GM21576 (cell line): ENCODE data around the gene DRC3.

Experiments used
- ATAC-seq: cut with Tn5 transposase; IDR thresholded peaks from one replicate; pipeline ENCODE4 v1.9.1; 2021; ENCODE audit warnings: mild to moderate bottlenecking, moderate library complexity; ENCODE audit not compliant: unreplicated experiment

The DRC3 gene

GRCh38 chr17:18041776-18042175 is 69.1 kb downstream of the DRC3 start:
- ATAC-seq = no peak

DNA sequence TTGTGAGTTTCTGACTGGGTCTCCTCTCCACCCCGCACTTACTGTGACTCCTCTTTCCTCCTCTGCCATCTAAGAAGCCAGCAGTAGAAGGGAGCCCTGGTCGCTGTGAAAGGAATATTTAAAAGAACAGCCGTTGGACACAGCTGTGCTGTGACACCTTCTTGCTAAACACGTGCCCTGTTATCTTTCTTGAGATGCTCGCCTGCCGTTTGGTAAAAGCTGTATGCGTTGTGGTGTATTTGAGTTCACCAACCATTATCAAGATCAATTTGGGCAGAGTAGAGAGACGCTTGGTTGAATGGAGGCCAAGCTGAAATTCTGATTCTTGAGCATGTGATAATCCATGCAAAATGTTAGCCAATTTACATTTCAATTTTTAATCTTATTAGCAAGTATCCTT is 70.3 kb downstream of the DRC3 start:
- no peak for ATAC-seq

GRCh38 chr17:18043491-18043890 is 70.8 kb downstream of the DRC3 start:
- no peak for ATAC-seq

GRCh38 chr17:18044609-18045008 is 71.9 kb downstream of the DRC3 start:
- ATAC-seq = no peak

DNA sequence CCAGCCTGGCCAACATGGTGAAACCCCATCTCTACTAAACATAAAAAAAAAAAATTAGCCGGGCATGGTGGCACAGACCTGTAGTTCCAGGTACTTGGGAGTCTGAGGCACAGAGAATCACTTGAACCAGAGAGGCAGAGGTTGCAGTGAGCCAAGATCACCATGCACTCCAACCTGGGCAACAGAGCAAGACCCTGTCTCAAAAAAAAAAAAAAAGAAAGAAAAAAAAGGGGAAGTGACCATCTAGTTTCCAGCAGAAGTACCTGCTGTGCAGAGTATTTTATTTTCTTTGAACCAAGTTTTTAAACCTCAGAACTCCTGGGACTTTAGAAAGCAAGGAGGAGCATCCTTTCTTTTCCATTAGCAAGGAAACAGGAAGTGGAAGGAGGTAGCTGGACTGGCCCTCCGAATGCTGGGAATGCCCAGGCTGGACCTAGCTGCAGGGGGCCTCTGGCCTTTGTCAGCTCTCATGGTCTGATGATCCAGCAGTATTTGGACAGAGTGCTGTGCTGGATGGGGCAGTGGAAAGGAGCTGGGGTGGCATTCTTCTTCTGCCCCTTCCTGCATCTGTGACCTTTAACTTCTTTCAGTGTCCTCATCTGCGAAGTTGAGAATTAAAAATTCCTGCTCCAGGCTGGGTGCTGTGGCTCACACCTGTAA is 73.2 kb downstream of the DRC3 start:
- no peak for ATAC-seq

DNA sequence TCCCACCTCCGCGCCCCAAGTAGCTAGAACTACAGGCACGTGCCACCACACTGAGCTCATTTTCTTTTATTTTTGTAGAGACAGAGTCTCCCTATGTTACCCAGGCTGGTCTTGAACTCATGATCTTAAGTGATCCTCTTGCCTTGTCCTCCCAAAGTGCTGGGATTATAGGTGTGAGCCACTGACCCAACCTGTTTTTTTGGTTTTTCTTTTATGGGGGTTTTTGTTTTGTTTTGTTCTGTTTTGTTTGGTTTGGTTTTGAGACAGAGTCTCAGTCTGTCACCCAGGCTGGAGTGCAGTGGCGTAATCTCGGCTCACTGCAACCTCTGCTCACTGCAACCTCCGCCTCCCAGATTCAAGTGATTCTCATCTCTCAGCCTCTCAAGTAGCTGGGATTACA is 82.9 kb downstream of the DRC3 start:
- ATAC-seq = no peak

- ATAC-seq = no peak
Measured at GRCh38 chr17:18056214-18056613, 83.6 kb downstream of the DRC3 start.

GRCh38 chr17:18059283-18059682 is 86.6 kb downstream of the DRC3 start:
- ATAC-seq = no peak

GRCh38 chr17:18064053-18064452 is 91.4 kb downstream of the DRC3 start:
- no peak for ATAC-seq

DNA sequence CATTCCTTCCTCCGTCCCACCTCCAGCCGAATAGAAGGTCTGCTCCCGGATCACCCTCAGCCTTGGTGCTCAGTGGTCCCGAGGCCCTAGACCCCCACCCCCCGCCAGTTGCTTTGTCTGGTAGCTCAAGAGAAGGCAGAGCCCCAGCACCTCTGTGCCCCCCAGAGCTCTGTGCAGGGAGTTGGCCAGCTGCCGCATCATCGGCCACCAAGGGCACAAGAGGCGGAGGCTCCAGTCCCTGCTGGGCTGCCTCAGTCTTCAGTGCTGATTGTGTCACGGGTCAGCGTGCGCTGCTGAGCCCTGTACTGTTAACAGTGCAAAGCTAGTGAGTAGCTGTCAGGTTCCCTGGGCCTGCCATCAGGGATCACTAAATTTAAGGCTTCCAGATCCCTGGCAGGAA is 92.9 kb downstream of the DRC3 start:
- ATAC-seq = no peak
